Activated CD4-positive, alpha-beta T cell treated with anti-CD3 and anti-CD28 coated beads, Interleukin-2, amount 10 ng/mL, durations not matched to agents 24 days and 14 days (primary cell): ENCODE measurements around the gene ATAD3C. TPM values are rescaled to one million over a fixed set of nuclear protein-coding genes. Genes with fewer than 3 reads are reported as not detected.
"Not testable (repeated sequence)": the region's sequence is repeated elsewhere in the genome, so short reads cannot be mapped to it uniquely, and the experiment has no call there.

Experiments used
- DNase-seq: peaks from one replicate; pipeline ENCODE4 v3.0.0; 2022
- H3K27ac Mint-ChIP-seq: one replicate; pipeline ENCODE4 v1.8.0; 2022; ENCODE audit warnings: mild to moderate bottlenecking, mixed read lengths
- H3K27me3 Mint-ChIP-seq: one replicate; pipeline ENCODE4 v1.8.0; 2022; ENCODE audit warnings: mixed read lengths
- H3K36me3 Mint-ChIP-seq: one replicate; pipeline ENCODE4 v1.8.0; 2022; ENCODE audit warnings: low read depth, mild to moderate bottlenecking, mixed read lengths
- H3K4me1 Mint-ChIP-seq: one replicate; pipeline ENCODE4 v1.8.0; 2021; ENCODE audit warnings: mixed read lengths
- H3K4me3 Mint-ChIP-seq: one replicate; pipeline ENCODE4 v1.8.0; 2022; ENCODE audit warnings: mild to moderate bottlenecking, moderate library complexity, mixed read lengths
- H3K9me3 Mint-ChIP-seq: one replicate; pipeline ENCODE4 v1.8.0; 2021; ENCODE audit warnings: mixed read lengths
- intact Hi-C: fragments of 100-400 bp; cut with micrococcal nuclease; formaldehyde crosslinking; loops from one replicate; pipeline ENCODE4 v1.15.1; 2023
- total RNA-seq: library from RNA; stranded (reverse); gene quantifications from 2 replicates; pipeline ENCODE4 v1.2.3, GENCODE V29; 2022

The ATAD3C gene
- total RNA-seq, 1 donor from 2014 or later: 0.75 TPM

DNA sequence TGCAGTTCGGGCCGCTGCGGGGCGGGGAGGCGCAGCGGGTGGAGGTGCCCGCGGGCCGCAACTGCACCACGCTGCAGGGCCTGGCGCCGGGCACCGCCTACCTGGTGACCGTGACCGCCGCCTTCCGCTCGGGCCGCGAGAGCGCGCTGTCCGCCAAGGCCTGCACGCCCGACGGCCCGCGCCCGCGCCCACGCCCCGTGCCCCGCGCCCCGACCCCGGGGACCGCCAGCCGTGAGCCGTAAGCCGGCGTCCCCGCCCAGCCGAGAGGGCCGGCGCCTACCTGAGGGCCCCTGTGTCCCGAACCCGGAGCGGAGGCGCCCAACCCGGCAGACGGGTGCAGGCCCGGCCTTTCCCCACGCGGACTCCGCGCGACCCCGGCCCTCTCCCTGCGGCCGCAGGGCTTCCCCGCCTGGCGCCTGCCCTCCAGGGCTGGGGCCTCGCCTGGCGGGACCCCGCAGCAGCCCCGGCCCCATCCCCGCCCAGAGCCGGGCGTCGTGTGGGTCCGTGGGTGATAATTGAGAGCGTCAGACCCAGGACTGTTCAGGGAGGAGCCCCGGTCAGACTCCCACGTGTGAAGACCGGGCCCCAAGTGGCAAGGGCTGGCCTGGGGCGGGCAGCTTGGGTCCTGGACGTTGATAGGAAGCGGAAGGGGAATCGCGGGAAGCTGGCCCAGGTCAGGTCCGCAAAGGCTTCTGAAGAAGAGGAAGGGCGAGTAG, 9.8 kb upstream of the ATAD3C start:
- Mint-ChIP-seq H3K36me3 (no peaks in the 10 kb centered on the region), H3K27me3 (peaks cover 4% of the 10 kb centered on the region), H3K27ac (no peak overlapping the region), H3K4me3 (no peak overlapping the region), H3K9me3 (no peaks in the 10 kb centered on the region), H3K4me1 (peaks cover 7% of the 10 kb centered on the region)
- intact Hi-C loops: loop anchor here (2.0 kb wide), 1 partner anchor 33 kb away; the partner anchor contains the start of gene MRPL20
- no peak for DNase-seq

DNA sequence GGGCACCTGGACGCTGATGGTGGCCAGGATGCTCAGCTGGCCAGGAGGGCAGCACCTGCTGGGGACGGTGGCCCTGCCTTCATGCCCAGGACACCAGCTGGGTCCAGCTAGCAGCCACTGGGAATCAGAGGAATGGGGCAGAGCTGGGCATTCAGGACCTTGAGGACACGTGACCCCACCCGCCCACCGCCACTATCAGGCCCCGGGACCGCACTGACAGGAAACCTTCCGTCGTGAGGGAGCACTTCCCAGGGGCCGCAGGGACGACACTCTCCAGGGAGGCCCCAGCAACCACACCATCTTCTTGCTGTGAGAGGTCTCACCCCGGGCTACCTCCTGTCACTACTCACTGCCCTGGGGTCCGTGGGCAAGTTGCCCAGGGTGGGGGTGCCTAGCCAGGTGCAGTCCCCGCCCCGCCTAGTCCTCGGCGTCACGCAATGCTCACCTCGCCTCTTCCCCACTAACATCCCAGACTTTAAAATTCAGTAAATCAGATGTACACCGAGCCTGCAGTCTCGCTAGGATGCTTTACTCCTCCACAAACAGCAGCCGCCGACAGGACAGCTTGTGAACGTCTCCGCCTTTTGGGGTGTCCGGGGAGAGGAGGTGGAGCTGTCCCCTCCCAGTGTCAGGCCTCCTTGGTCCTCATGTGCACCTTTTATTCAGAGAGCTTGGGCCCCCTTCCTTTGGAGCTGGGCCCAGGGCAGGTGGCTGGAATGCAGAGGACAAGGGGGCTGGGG, 9.1 kb upstream of the ATAD3C start:
- Mint-ChIP-seq H3K27me3 (peaks cover 4% of the 10 kb centered on the region), H3K27ac (no peak overlapping the region), H3K4me3 (no peak overlapping the region), H3K4me1 (peaks cover 4% of the 10 kb centered on the region), H3K36me3 (no peaks in the 10 kb centered on the region), H3K9me3 (no peaks in the 10 kb centered on the region)
- intact Hi-C loops: loop anchor here (2.0 kb wide), 1 partner anchor 34 kb away; the partner anchor contains the start of gene MRPL20
- no peak for DNase-seq

DNA sequence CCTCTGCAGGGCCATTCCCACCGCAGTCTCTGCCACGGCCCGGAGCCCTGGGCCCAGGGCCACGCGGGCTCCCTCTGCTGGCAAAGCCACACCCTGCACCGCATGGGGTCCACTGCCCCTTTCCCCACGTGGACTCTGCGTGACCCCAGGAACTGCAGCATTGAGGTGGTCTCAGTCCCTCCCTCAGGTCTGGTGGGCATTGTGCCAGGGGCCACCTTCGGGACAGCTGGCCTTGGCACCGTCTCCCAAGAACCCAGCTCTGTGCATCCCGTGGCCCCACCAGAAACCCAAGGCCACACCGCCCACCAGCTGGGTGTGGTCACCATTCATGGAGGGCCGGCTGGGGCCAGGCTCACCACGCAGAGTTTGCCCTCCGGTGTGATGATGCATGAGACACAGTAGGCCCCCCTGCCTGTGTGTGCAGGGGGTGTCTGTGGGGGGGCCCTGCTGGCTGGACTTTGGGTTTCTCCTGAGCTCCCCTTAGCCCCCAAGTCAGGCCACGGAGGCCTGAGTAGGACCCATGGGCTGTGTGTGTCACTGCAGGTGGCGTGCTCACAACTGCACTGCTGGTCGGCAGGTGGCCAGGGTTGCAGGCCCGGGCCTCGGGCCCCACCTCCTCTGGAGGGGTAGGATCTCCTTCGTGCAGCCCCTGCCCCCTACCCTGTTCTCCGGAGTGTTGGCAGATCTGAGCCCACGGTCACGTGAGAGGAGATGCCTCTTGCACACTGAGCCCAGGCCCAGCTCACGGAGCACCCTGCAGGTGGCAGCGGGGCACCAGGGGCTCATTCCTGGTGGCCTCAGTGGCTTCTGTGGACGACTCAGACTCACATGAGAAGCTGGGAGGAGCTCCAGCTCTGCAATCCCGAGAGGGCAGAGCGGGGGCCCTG, 8.2 kb upstream of the ATAD3C start:
- H3K36me3 Mint-ChIP-seq: no peaks in the 10 kb centered on the region
- peak; percentile 88 for DNase-seq
- H3K27ac Mint-ChIP-seq: no peak overlapping the region
- intact Hi-C loops: loop anchor here (2.0 kb wide), 1 partner anchor 34 kb away; the partner anchor contains the start of gene MRPL20
- H3K9me3 Mint-ChIP-seq: no peaks in the 10 kb centered on the region
- H3K4me3 Mint-ChIP-seq: no peak overlapping the region
- H3K4me1 Mint-ChIP-seq: peaks cover 3% of the 10 kb centered on the region
- peaks cover 3% of the 10 kb centered on the region for H3K27me3 Mint-ChIP-seq

DNA sequence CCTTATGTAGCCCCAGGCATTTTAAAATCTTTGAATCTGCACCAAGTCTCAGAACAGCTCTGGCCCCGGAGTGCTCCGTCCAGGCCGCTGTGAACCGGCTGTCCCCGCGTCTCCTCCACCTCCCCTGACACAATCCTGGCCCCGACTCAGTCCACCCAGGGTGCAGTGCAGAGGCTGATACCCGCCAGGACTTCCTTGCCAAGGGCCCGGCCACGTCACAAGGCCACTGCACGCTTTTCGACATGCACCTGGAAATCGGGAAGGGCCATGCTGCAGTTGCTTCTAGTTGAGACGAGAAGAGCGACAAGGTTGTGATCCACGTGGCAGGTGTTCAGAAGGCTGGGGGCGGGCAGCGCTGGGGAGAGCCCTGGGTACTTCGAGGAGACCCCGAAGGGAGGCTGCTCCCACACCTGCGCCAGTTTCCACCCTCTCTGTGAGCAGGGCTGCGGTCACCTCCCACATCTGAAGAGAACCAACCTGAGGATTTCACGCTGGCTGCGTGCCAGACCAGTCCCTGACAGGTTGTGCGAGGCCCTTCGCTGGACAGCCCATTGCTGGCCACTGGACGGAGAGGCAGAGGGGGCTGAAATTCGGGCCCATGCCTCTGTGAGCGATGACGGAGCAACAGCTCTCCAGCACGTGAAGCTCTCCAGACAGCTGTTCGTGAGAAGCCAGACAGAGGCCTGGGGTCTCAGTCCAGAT, 7.3 kb upstream of the ATAD3C start:
- no peak overlapping the region for H3K27ac Mint-ChIP-seq
- no peak for DNase-seq
- no peaks in the 10 kb centered on the region for H3K36me3 Mint-ChIP-seq
- no peak overlapping the region for H3K4me3 Mint-ChIP-seq
- H3K4me1 Mint-ChIP-seq: peaks cover 2% of the 10 kb centered on the region
- intact Hi-C loops: no loop called here
- no peaks in the 10 kb centered on the region for H3K9me3 Mint-ChIP-seq
- H3K27me3 Mint-ChIP-seq: no peaks in the 10 kb centered on the region

DNA sequence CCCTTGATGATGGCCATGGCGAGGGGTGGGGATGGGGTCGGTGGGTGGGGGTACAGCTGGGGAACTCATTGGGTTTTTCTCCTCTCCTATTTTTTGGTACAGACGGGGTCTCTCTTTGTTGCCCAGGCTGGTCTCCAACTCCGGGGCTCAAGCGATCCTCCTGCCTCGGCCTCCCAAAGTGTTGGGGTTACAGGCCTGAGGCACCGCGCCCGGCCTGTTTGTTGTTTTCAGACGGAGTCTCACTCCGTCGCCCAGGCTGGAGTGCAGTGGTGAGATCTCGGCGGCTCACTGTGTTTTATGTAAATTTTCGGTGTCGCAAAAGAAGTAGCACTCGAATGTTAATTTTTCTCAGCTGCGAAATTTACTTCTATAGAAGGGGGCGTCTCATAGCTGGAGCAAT, 2.9 kb upstream of the ATAD3C start:
- H3K9me3 Mint-ChIP-seq, H3K36me3 Mint-ChIP-seq, H3K4me1 Mint-ChIP-seq, H3K27me3 Mint-ChIP-seq, H3K27ac Mint-ChIP-seq, intact Hi-C loops, DNase-seq, H3K4me3 Mint-ChIP-seq: not testable (repeated sequence)

DNA sequence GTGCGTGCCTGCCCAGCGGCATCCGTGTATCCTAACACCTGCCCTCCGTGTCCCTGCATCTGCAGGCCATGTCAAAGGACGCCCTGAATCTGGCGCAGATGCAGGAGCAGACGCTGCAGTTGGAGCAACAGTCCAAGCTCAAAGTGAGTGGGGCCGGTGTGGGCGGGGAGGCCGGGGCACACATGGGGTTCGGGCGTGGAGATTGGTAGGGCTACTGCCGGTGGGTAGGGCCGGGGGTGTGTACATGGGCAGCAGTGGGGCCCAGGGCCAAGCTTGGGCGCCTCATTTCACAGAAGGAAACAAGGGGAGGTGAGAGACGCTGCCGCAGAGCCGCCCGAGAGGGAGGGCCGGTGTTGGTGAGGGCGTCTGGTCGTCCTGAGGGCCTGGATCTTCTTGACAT, 1.1 kb downstream of the ATAD3C start:
- intact Hi-C loops, H3K4me1 Mint-ChIP-seq, DNase-seq, H3K27me3 Mint-ChIP-seq, H3K27ac Mint-ChIP-seq, H3K4me3 Mint-ChIP-seq, H3K36me3 Mint-ChIP-seq, H3K9me3 Mint-ChIP-seq: not testable (repeated sequence)

DNA sequence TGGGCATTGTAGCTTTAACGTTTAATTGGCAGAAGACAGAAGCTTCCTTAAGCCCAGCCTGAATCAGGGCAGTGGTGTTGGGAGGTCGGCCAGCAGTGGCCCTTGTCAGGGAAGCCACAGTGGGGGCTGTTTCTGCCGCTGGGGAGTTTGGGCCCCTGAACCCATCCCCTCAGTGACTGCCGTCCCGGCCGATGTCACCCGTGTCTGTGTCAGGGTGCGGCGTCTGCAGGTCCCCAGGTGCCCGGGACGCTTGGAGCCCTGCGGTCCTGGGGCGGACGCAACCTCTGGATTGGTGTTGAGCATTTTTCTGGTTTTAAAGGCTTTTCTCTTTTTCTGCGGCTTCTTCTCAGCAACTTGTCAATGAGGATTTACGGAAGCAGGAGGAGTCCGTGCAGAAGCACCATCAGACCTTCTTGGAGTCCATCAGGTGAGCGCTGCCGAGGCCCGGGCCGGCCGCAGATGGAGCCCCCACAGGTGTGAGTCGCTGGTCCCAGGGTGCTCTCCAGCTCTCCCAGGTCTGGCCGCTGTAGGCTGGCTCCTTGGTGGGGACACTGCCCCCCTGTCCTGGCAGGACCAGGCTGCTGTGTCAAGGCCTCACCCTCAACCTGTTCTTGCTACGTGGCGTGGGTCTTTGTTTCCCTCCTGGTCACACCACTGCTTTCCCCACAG, 2.3 kb downstream of the ATAD3C start:
- intact Hi-C loops: no loop called here
- no peak overlapping the region for H3K27ac Mint-ChIP-seq
- no peaks in the 10 kb centered on the region for H3K36me3 Mint-ChIP-seq
- H3K27me3 Mint-ChIP-seq: peaks cover 2% of the 10 kb centered on the region
- no peaks in the 10 kb centered on the region for H3K9me3 Mint-ChIP-seq
- H3K4me3 Mint-ChIP-seq: no peak overlapping the region
- no peaks in the 10 kb centered on the region for H3K4me1 Mint-ChIP-seq
- DNase-seq: no peak

DNA sequence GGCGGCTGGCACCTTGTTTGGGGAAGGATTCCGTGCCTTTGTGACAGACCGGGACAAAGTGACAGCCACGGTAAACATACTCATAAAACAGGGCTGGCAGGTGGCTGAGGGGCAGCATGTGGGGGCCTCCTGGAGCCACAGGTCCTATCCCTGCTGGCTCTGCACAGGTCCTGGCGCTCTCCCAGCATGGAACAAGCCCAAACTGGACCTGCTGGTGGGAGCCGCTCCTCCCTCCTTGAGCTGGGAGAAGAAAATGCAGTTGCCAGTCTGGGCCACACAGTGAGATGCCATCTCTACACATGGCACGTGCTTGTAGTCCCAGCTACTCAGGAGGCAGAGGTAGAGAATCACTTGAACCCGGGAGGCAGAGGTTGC, 2.9 kb downstream of the ATAD3C start:
- H3K27ac Mint-ChIP-seq, H3K36me3 Mint-ChIP-seq, H3K4me3 Mint-ChIP-seq, H3K4me1 Mint-ChIP-seq, H3K9me3 Mint-ChIP-seq, intact Hi-C loops, H3K27me3 Mint-ChIP-seq, DNase-seq: not testable (repeated sequence)

DNA sequence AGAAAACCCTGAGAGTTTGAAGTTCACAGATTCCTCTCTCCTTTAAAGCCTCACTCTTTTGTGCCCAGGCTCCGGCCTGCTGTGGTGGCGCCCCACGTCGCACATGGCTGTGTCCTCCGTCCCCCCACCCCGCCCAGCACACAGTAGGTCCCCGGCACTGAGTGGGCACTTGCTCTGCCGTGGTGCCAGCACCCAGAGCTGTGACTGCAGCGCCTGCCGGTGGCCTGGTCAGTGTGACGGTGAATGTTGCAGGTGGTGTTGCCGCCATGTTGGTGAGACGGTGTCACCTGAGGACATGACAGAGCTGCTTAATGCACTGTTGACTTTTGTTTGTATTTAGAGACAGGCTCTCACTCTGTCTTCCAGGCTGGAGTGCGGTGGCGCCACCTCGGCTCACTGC, 3.4 kb downstream of the ATAD3C start:
- Mint-ChIP-seq H3K4me3 (no peak overlapping the region), H3K36me3 (no peaks in the 10 kb centered on the region), H3K27ac (no peak overlapping the region), H3K4me1 (no peaks in the 10 kb centered on the region), H3K9me3 (no peaks in the 10 kb centered on the region), H3K27me3 (peaks cover 2% of the 10 kb centered on the region)
- DNase-seq: no peak
- intact Hi-C loops: no loop called here

DNA sequence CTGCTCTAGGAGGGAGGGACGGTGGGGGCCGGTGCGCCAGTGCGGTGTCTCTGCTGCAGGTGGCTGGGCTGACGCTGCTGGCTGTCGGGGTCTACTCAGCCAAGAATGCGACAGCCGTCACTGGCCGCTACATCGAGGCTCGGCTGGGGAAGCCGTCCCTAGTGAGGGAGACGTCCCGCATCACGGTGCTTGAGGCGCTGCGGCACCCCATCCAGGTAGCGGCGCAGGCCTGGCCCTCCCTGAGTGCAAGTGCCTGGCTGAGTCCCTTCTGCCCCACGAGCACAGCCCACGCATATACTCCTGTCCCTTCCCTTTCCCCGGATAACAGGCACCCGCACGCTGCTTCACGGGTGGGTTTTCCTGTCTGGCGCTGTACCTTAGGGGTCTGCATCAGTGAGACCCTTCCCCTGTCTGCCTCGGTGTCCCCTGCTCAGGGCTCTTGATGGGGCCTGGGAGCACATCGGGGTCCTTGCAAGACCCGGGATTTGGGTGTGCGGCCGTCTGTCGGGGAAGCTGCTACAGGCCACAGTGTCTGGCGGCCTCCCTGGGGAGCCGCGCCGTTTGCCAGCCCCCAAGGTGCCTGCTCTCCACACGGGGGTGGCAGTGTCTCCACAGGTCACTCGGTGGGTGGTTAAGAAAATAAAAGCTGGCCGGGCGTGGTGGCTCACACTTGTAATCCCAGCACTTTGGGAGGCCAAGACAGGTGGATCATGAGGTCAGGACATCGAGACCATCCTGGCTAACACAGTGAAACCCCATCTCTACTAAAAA, 5.0 kb downstream of the ATAD3C start:
- H3K27ac Mint-ChIP-seq, H3K4me3 Mint-ChIP-seq: not testable (repeated sequence)

DNA sequence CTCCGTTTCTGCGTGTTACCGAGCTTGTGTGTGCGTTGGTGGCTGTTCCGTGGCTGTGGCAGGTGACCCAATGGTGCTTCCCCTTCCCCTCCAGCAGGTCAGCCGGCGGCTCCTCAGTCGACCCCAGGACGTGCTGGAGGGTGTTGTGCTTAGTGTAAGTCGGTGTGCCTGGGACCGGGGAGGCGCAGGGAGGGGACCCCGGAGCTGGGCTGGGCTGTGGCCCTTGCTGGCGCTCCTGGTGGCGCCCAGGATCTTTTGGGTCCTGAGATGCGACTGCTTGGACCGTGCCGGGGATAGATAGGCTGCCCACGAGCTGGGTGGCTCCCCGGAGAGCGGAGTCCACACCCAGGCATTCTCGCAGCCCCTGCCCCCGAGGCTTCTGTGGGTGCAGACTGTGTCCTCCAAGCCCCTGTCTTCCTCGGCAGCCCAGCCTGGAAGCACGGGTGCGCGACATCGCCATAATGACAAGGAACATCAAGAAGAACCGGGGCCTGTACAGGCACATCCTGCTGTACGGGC, 5.9 kb downstream of the ATAD3C start:
- intact Hi-C loops: no loop called here
- no peaks in the 10 kb centered on the region for H3K36me3 Mint-ChIP-seq
- no peaks in the 10 kb centered on the region for H3K27me3 Mint-ChIP-seq
- no peak overlapping the region for H3K4me3 Mint-ChIP-seq
- no peak for DNase-seq
- no peak overlapping the region for H3K27ac Mint-ChIP-seq
- no peaks in the 10 kb centered on the region for H3K9me3 Mint-ChIP-seq
- no peaks in the 10 kb centered on the region for H3K4me1 Mint-ChIP-seq

More for the DNA sequence above, 5.0 kb downstream of the ATAD3C start:
- H3K36me3 Mint-ChIP-seq, H3K9me3 Mint-ChIP-seq, H3K4me1 Mint-ChIP-seq, DNase-seq, H3K27me3 Mint-ChIP-seq, intact Hi-C loops: not testable (repeated sequence)

DNA sequence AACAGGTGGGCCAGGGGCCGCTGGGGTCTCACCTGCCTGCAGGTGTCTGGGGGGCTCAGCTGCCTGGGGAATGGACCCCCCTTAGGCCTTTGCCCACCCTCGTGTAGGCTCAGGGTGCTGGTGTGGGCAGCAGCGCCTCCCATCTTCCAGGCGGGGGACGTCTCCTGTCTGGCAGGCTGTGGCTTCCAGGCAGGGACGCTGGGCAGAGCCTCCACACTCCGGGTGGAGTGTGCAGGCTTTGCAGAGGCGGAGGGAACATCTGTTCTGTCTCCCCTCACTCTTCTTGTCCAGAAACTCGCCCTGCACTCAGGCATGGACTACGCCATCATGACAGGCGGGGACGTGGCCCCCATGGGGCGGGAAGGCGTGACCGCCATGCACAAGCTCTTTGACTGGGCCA, 6.4 kb downstream of the ATAD3C start:
- H3K4me3 Mint-ChIP-seq, DNase-seq, H3K9me3 Mint-ChIP-seq, H3K27me3 Mint-ChIP-seq, H3K27ac Mint-ChIP-seq, intact Hi-C loops, H3K36me3 Mint-ChIP-seq, H3K4me1 Mint-ChIP-seq: not testable (repeated sequence)
